H1 (cell line): ENCODE data around the gene MTFR2. TPM values are rescaled to one million over a fixed set of nuclear protein-coding genes. Genes with fewer than 3 reads are reported as not detected.
"Not testable (repeated sequence)": the region's sequence is repeated elsewhere in the genome, so short reads cannot be mapped to it uniquely, and the experiment has no call there.

ENCODE experiments used
- CTCF ChIA-PET: fragments of 300-600 bp; sonication (Branson Sonifier 250); formaldehyde crosslinking; loops from one replicate; lab custom pipeline; 2021; ENCODE audit not compliant: partially characterized antibody; lab: Charles Lee
- POLR2A ChIA-PET: fragments of 300-600 bp; sonication (Branson Sonifier 250); formaldehyde crosslinking; loops from one replicate; lab custom pipeline; 2021; ENCODE audit warnings: inconsistent platforms; ENCODE audit not compliant: partially characterized antibody; lab: Charles Lee
- DNase-seq, 2 experiments: peaks; one replicate each; pipeline versions ENCODE4 v3.0.0 to v3.0.0-alpha.2; 2010 to 2022; ENCODE audit warnings: low spot score in 2 of 2, low read depth in 1 of 2, mixed read lengths in 1 of 2
- FAIRE-seq: peaks from 2 replicates; lab custom pipeline; 2011; peaks lifted over from hg19 to GRCh38; lab: Jason Lieb, UNC
- H2AFZ ChIP-seq: 2 replicates; pipeline ENCODE4 v1.8.1; 2012; ENCODE audit warnings: low read length, inconsistent platforms
- H2AK5ac ChIP-seq: 2 replicates; pipeline ENCODE4 v1.6.1; 2013; ENCODE audit warnings: low read depth, low read length
- H2BK120ac ChIP-seq: replicated peaks from 2 replicates; pipeline ENCODE3; 2013; ENCODE audit warnings: low read depth, low read length, inconsistent platforms
- H2BK12ac ChIP-seq: 2 replicates; pipeline ENCODE4 v1.6.1; 2013; ENCODE audit warnings: low read depth, low read length
- H2BK15ac ChIP-seq: 2 replicates; pipeline ENCODE4 v1.6.1; 2013; ENCODE audit warnings: low read length
- H2BK20ac ChIP-seq: 2 replicates; pipeline ENCODE4 v1.6.1; 2013; ENCODE audit warnings: low read length
- H2BK5ac ChIP-seq: 2 replicates; pipeline ENCODE4 v1.6.1; 2013; ENCODE audit warnings: low read depth, low read length
- H3K14ac ChIP-seq: 2 replicates; pipeline ENCODE4 v1.6.1; 2013; ENCODE audit warnings: inconsistent platforms; ENCODE audit not compliant: insufficient read length
- H3K18ac ChIP-seq: 2 replicates; pipeline ENCODE4 v1.6.1; 2013; ENCODE audit warnings: low read length; ENCODE audit errors: extremely low read depth
- H3K23ac ChIP-seq: 2 replicates; pipeline ENCODE4 v1.6.1; 2013; ENCODE audit warnings: inconsistent platforms; ENCODE audit not compliant: insufficient read length
- H3K23me2 ChIP-seq: 2 replicates; pipeline ENCODE4 v1.6.1; 2013; ENCODE audit warnings: low read depth, low read length
- H3K27ac ChIP-seq: 2 replicates; pipeline ENCODE4 v1.6.1; 2011; ENCODE audit warnings: low read depth, low read length, inconsistent platforms
- H3K27me3 ChIP-seq, 4 experiments: replicated peaks in 1 of 4; 1 replicate in 1 of 4; 2 replicates in 3 of 4; pipeline versions ENCODE4 v1.6.1 to v1.8.1; 2011 to 2013; ENCODE audit warnings: low read length in 3 of 4, mild to moderate bottlenecking in 3 of 4, inconsistent platforms in 2 of 4, mixed read lengths in 2 of 4, moderate library complexity in 1 of 4; ENCODE audit not compliant: control insufficient read depth in 3 of 4, insufficient read depth in 3 of 4; ENCODE audit errors: extremely low read depth in 1 of 4
- H3K36me3 ChIP-seq, 4 experiments: 2 replicates each; pipeline versions ENCODE4 v1.6.1 to v1.8.1; 2011 to 2013; ENCODE audit warnings: mild to moderate bottlenecking in 4 of 4, low read length in 3 of 4, moderate library complexity in 2 of 4, control low read depth in 1 of 4, inconsistent platforms in 1 of 4; ENCODE audit not compliant: insufficient read depth in 4 of 4, control insufficient read depth in 2 of 4
- H3K4ac ChIP-seq: replicated peaks from 2 replicates; pipeline ENCODE3; 2013; ENCODE audit warnings: low read length, low read depth, mixed read lengths, inconsistent platforms; ENCODE audit not compliant: insufficient read length
- H3K4me1 ChIP-seq, 4 experiments: replicated peaks in 1 of 4; 1 replicate in 1 of 4; 2 replicates in 3 of 4; pipeline versions ENCODE4 v1.6.1 to v1.8.1; 2011 to 2013; ENCODE audit warnings: low read length in 3 of 4, inconsistent platforms in 2 of 4, mixed read lengths in 1 of 4; ENCODE audit not compliant: insufficient read depth in 4 of 4, control insufficient read depth in 3 of 4
- H3K4me2 ChIP-seq, 2 experiments: 2 replicates each; pipeline versions ENCODE4 v1.6.1 to v1.8.1; 2011 to 2013; ENCODE audit warnings: low read depth in 2 of 2, low read length in 2 of 2, control low read depth in 1 of 2, inconsistent platforms in 1 of 2, mild to moderate bottlenecking in 1 of 2; ENCODE audit not compliant: insufficient read depth in 1 of 2
- H3K4me3 ChIP-seq, 4 experiments: fragments of 200-600, 300-600 bp in 1 of 4; sonication (generic), shearing (Covaris generic), sonication (Bioruptor Twin) in 1 of 4; 2 replicates each; pipeline versions ENCODE4 v1.5.1 to v1.8.1; 2011 to 2016; ENCODE audit warnings: low read length in 4 of 4, low read depth in 3 of 4, control low read depth in 2 of 4, inconsistent platforms in 2 of 4, mild to moderate bottlenecking in 2 of 4, mixed read lengths in 1 of 4, moderate library complexity in 1 of 4; ENCODE audit not compliant: insufficient read depth in 2 of 4; ENCODE audit errors: extremely low read depth in 1 of 4
- H3K56ac ChIP-seq: replicated peaks from 2 replicates; pipeline ENCODE3; 2013; ENCODE audit warnings: low read depth, mild to moderate bottlenecking, mixed read lengths, low read length, inconsistent platforms; ENCODE audit not compliant: insufficient read length
- H3K79me1 ChIP-seq: 2 replicates; pipeline ENCODE4 v1.6.1; 2013; ENCODE audit warnings: low read depth, low read length, control low read depth
- H3K79me2 ChIP-seq, 2 experiments: 2 replicates each; pipeline versions ENCODE4 v1.6.1 to v1.8.1; 2012 to 2013; ENCODE audit warnings: low read length in 2 of 2, mild to moderate bottlenecking in 2 of 2, inconsistent platforms in 1 of 2; ENCODE audit not compliant: insufficient read depth in 2 of 2, control insufficient read depth in 1 of 2
- H3K9ac ChIP-seq, 4 experiments: replicated peaks in 1 of 4; 1 replicate in 1 of 4; 2 replicates in 3 of 4; pipeline versions ENCODE4 v1.6.1 to v1.8.1; 2011 to 2013; ENCODE audit warnings: low read depth in 3 of 4, low read length in 3 of 4, control low read depth in 2 of 4, mild to moderate bottlenecking in 2 of 4, moderate library complexity in 2 of 4, inconsistent platforms in 1 of 4; ENCODE audit errors: extremely low read depth in 1 of 4
- H3K9me3 ChIP-seq, 2 experiments: 2 replicates each; pipeline versions ENCODE4 v1.6.1 to v1.8.1; 2012 to 2013; ENCODE audit warnings: mild to moderate bottlenecking in 2 of 2, moderate library complexity in 2 of 2, control low read depth in 1 of 2, inconsistent platforms in 1 of 2, low read depth in 1 of 2, low read length in 1 of 2, mixed read lengths in 1 of 2; ENCODE audit not compliant: insufficient read depth in 2 of 2
- H4K20me1 ChIP-seq, 2 experiments: replicated peaks in 1 of 2; 2 replicates each; pipeline versions ENCODE3 to v1.8.1; 2011 to 2013; ENCODE audit warnings: inconsistent platforms in 2 of 2, low read length in 2 of 2, mild to moderate bottlenecking in 1 of 2; ENCODE audit not compliant: insufficient read depth in 2 of 2, control insufficient read depth in 1 of 2
- H4K5ac ChIP-seq: 2 replicates; pipeline ENCODE4 v1.6.1; 2013; ENCODE audit warnings: low read length, low read depth, mixed read lengths, inconsistent platforms; ENCODE audit not compliant: insufficient read length
- H4K8ac ChIP-seq: 2 replicates; pipeline ENCODE4 v1.8.0; 2013; ENCODE audit warnings: mild to moderate bottlenecking, moderate library complexity, low read length, inconsistent platforms; ENCODE audit not compliant: insufficient read depth; ENCODE audit errors: extremely low read depth
- H4K91ac ChIP-seq: replicated peaks from 2 replicates; pipeline ENCODE3; 2013; ENCODE audit warnings: low read length, mixed read lengths, inconsistent platforms; ENCODE audit not compliant: insufficient read length
- KDM1A ChIP-seq: fragments of 200-600, 300-600 bp; sonication (generic); IDR thresholded peaks from 2 replicates; pipeline ENCODE4 v1.7.1; 2016; ENCODE audit warnings: mild to moderate bottlenecking, low read length, borderline replicate concordance
- WGBS, 2 experiments: shearing (Covaris generic) in 1 of 2; methylation state at CpG; one replicate each; pipeline versions ENCODE4 v1.1.6 to v1.1.7; 2013 to 2015; ENCODE audit warnings: low lambda C conversion rate in 2 of 2, mixed read lengths in 2 of 2, inconsistent platforms in 1 of 2, low coverage in 1 of 2, missing lambda C conversion rate in 1 of 2; ENCODE audit not compliant: insufficient replicate concordance in 2 of 2, insufficient coverage in 1 of 2, insufficient read length in 1 of 2; ENCODE audit errors: extremely low coverage in 1 of 2, missing lambda C conversion rate in 1 of 2; 5-methylcytosine and 5-hydroxymethylcytosine counted together
- polyA plus RNA-seq, 7 experiments: library from polyadenylated mRNA; depleted of rRNA in 3 of 7; stranded (reverse) in 5 of 7; unstranded in 2 of 7; fragments of >200 nt in 5 of 7; fragments of 200-250 nt in 2 of 7; gene quantifications; 1 replicate in 5 of 7; 2 replicates in 1 of 7; 4 replicates in 1 of 7; pipeline versions ENCODE4 v1.2.1 to v1.2.3, GENCODE V29; 2011 to 2013; ENCODE audit warnings: missing spikeins in 2 of 7, mixed read lengths in 2 of 7
- total RNA-seq: library from RNA; stranded (reverse); fragmentation: NEBNext Ultra II Directional; extraction: Animal tissue kit (Norgen Biotek cat#: 25700); gene quantifications from 2 replicates; pipeline ENCODE4 v1.2.1, GENCODE V29; 2021

The MTFR2 gene
- total and polyA plus RNA-seq, 2 of the 8 experiments (the other 6 are each of a cell fraction or from before 2014, with no cell fraction given): 8.5 to 10.7 TPM

DNA sequence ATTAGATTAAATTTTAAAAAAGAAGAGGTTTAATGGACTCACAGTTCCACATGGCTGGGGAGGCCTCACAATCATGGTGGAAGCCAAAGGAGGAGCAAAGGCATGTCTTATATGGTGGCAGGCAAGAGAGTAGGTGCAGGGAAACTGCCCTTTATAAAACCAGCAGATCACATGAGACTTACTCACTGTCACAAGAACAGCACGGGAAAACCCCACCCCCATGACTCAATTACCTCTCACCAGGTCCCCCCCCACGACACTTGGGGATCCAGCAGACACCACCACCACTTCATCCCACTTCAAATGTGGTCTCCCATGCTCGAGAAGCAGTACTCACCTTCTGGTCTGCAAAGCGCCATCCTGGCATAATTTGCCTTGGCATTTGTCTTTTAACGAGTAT lies 24.6 kb downstream of the MTFR2 start:
- Histone ChIP-seq H3K27ac (no peak overlapping the region), H2BK5ac (no peak overlapping the region), H4K5ac (no peak overlapping the region), H3K27me3 (no peaks in the 10 kb centered on the region), H3K36me3 (no peaks in the 10 kb centered on the region; a peak in 1 of 8 replicates), H3K4ac (no peak overlapping the region), H2AFZ (no peak overlapping the region), H4K91ac (no peak overlapping the region), H2BK120ac (no peak overlapping the region), H3K4me1 (no peaks in the 10 kb centered on the region), H3K23me2 (no peaks in the 10 kb centered on the region), H2BK12ac (no peak overlapping the region), H3K14ac (no peak overlapping the region), H3K56ac (no peak overlapping the region), H2BK15ac (no peak overlapping the region), H3K18ac (no peak overlapping the region), H2AK5ac (no peak overlapping the region), H3K9me3 (no peaks in the 10 kb centered on the region), H4K8ac (no peak overlapping the region), H3K9ac (no peak overlapping the region), H3K79me1 (no peaks in the 10 kb centered on the region), H3K23ac (no peak overlapping the region), H2BK20ac (no peak overlapping the region), H3K79me2 (no peaks in the 10 kb centered on the region), H3K4me3 (no peak overlapping the region), H4K20me1 (no peaks in the 10 kb centered on the region), H3K4me2 (no peak overlapping the region)
- FAIRE-seq (no peak), DNase-seq (no peak)
- ChIA-PET POLR2A (interaction anchor here (2.3 kb wide), 1 partner anchor 64 kb away, joined by 11 read pairs; the partner anchor contains the start of gene BCLAF1), CTCF (interaction anchor here (0.6 to 3.8 kb wide), 38 partner anchors 9 to 775 kb away, joined by 3 to 32 read pairs (median 6); no protein-coding TSS in a partner anchor)
- WGBS, 2 experiments: 75% methylated on average over 5 of the region's 5 CpGs; no CpG with 5 or more reads in 1 of the 2 experiments
- TF ChIP-seq KDM1A: no peak

GRCh38 chr6:136224974-136225373 lies 25.1 kb downstream of the MTFR2 start:
- FAIRE-seq, H2BK120ac ChIP-seq, H4K8ac ChIP-seq, H3K23me2 ChIP-seq, H3K18ac ChIP-seq, POLR2A ChIA-PET, H3K27me3 ChIP-seq, H3K79me2 ChIP-seq, H3K14ac ChIP-seq, H3K9ac ChIP-seq, H2BK5ac ChIP-seq, H3K4me3 ChIP-seq, H3K36me3 ChIP-seq, H2BK20ac ChIP-seq, H3K27ac ChIP-seq, H2AK5ac ChIP-seq, H3K79me1 ChIP-seq, H4K20me1 ChIP-seq, H2BK15ac ChIP-seq, H3K4me1 ChIP-seq, DNase-seq, H3K4ac ChIP-seq, H3K23ac ChIP-seq, H3K9me3 ChIP-seq, H3K4me2 ChIP-seq, H2BK12ac ChIP-seq, H3K56ac ChIP-seq, H4K5ac ChIP-seq, H4K91ac ChIP-seq, H2AFZ ChIP-seq: not testable (repeated sequence)
- CTCF ChIA-PET: interaction anchor here (0.8 to 1.1 kb wide), 2 partner anchors 10 to 550 kb away, joined by 3 read pairs; no protein-coding TSS in a partner anchor
- WGBS, 2 experiments: 90% methylated on average over 4 of the region's 4 CpGs; no CpG with 5 or more reads in 1 of the 2 experiments
